GM21723 (cell line): ENCODE data around the gene LMAN2.

ENCODE experiments used
- ATAC-seq: cut with Tn5 transposase; IDR thresholded peaks from one replicate; pipeline ENCODE4 v1.9.1; 2021; ENCODE audit warnings: mild to moderate bottlenecking, moderate library complexity; ENCODE audit not compliant: unreplicated experiment

LMAN2 gene

DNA sequence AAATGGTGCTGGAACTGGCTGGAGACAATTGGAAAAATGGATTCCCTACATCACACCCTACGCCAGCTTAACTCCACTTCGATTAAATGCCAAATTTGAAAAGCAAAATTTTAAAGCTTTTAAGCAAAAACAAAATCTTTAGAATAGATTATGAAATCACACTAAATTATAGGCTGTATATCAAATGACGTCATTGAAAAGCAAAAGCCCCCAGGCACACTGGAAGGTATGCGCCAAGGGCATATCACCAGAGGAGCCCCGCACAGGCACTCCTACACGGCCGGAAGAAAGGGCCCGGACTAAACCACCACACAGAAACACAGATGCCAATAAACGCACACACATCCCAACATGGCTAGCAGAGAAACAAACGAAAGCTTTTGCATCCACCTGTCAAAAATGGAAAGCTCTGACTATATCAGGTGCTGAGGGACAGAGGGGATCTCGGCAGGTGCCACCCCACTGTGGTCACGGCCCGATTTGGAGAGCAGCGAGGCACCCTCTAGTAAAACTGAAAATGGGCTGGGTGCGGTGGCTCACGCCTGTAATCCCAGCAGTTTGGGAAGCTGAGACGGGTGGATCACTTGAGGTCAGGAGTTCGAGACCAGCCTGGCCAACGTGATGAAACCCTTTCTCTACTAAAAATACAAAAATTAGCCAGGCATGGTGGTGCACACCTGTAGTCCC lies 22.8 kb downstream of the LMAN2 start:
- no peak for ATAC-seq

DNA sequence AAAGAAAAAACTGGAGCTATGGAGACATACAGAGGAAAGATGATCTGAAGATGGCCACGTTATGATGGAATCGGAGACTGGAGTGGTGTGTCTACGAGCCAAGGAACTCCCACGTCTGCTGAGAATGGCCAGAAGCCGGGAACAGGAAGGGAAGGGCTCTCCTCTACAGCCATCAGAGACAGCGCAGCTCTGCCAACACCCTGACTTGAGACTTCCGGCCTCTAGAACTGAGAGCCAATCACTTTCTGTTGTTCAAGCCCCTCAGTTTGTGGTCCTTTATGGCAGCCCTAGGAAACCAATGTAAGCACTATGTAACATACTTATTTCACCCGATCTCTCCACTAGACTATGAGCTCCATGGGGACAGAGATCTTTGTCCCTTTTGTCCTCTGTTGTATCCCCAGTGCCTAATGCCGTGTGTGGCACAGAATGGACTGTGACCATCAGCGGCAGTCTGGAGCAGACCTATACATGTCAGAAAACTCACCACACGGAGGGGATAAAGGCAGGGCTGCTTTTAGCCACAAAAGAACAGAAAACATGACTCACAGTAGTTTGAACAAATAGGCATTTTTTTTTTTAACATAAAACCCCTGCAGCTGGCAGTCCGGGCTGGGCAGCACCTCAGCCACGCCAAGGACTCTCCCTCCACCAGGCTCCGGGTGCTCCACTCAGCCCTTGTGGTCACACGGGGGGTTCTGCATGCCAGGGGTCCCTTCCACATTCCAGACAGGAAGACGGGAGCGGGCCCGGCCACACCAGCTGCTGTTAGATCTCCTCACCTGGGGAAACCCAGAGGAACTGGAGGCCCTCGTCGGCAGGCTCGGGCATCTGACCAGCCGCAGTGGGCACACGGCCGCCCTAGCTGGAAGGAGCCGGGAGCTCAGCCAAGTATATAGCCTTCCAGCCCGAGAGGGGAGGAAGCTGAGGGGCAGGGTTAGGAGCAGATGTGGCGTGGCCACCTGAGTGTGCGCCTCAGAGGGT lies 23.6 kb downstream of the LMAN2 start:
- no peak for ATAC-seq

DNA sequence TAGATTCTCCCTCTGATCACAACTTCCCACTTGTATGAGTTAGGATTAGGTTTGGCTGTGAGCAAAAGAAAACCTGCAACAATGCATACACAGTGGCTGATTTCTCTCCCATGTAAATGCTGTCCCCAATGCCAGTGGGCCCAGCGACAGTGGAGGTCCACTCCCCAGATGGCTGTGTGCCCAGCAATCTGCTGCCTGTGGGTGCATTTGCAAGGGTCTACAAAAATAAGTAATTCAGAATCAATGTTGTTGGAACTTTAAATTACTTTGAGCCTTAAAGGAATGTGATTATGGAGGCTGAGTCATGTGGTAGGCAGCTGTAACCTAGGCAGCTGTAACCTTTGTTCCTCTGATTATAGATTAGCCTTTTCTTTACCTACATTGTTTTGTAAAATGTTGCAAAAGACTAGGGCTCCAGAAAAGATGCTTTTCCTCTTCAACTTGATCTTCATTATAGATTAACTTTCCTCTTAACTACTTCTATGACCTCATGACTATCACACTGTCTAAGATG lies 25.5 kb downstream of the LMAN2 start:
- ATAC-seq, result no peak

DNA sequence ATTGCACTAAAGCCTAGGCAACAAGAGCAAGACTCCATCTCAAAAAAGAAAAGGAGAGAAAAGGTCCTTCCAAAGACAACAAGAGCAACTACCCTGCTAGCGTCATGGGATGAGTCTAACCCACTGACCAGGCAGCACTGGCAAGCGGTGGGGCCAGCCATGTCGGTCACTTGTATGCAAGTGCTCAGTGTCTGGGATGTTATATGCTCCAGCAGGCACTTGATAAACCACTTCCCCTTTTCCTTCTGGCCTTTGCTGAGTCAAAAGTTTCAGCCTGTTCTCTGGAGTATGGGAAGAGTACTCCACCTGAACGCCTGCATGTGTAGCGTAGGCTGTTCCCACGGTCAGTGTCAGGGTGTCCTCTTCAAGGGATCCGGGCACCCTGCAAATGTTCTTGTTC lies 30.6 kb downstream of the LMAN2 start:
- no peak for ATAC-seq

DNA sequence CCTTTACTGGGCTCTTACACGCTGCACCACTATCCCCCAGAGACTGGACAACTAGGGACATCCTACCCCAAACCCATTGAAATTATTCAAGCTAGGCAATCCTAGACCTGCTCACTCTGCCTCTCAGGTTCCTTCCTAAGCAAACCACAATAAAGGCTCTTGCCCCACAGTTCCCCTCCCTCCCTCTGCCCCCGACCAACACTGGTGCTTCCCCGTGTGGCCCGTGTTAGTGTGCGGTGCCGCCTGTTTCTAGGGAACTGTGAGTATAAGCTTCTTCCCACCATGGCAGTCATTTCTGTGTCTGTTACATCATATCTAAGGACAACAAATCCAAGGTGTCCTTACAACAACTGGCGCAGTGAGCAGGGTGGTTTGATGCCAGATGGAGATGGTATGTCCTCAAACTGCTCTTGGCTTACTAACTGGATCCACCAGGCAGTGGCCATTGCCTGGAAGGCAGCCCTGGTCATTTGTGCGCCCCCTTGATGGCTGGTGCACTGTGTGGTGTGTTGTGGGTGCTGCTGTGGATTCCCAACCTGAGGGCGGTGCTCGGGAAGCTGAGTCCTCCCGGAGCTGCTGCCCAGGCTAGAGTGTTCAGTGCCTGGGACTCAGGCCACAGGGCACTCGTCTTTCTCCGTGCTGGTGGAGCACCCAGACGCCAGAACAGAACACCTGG lies 31.4 kb downstream of the LMAN2 start:
- no peak for ATAC-seq

DNA sequence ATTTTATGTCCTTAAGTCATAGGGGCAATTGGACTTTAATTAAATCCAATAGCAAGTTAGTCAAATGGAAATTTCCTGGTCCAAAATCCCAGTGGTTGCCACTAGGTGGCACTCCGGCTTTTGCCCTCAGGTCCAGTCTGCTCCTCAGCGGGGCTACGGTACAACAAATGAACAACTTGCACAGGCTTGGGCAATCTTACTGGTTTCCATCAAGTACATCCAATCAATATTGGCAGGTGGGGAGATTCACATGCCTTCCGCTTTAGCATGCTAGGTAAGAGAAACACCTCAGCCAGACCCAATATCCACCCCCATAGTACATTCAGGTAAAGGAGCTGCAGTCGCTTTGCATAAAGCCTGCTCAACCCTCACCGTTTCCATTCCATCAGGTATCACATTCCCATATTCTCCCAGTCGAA lies 33.5 kb downstream of the LMAN2 start:
- ATAC-seq, result no peak

DNA sequence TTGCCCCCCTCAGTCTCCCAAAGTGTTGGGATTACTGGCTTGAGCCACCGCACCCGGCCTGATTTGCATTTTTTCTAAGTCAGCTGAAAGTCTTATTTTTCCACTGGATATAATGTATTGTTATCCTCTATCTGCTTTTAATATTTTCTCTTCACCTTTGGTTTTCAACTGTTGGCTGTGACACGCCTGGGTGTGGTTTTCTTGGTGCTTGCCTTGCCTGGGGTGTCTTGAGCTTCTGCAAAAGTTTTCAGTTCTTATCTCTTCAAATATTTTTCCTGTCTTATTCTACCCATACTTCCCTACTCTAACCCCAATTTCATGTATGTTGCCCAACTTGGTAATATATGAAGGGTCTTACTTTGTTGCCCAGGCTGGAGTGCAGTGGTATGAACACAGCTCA lies 35.5 kb downstream of the LMAN2 start:
- no peak for ATAC-seq

GRCh38 chr5:177315411-177315810 lies 36.1 kb downstream of the LMAN2 start:
- ATAC-seq, result no peak

DNA sequence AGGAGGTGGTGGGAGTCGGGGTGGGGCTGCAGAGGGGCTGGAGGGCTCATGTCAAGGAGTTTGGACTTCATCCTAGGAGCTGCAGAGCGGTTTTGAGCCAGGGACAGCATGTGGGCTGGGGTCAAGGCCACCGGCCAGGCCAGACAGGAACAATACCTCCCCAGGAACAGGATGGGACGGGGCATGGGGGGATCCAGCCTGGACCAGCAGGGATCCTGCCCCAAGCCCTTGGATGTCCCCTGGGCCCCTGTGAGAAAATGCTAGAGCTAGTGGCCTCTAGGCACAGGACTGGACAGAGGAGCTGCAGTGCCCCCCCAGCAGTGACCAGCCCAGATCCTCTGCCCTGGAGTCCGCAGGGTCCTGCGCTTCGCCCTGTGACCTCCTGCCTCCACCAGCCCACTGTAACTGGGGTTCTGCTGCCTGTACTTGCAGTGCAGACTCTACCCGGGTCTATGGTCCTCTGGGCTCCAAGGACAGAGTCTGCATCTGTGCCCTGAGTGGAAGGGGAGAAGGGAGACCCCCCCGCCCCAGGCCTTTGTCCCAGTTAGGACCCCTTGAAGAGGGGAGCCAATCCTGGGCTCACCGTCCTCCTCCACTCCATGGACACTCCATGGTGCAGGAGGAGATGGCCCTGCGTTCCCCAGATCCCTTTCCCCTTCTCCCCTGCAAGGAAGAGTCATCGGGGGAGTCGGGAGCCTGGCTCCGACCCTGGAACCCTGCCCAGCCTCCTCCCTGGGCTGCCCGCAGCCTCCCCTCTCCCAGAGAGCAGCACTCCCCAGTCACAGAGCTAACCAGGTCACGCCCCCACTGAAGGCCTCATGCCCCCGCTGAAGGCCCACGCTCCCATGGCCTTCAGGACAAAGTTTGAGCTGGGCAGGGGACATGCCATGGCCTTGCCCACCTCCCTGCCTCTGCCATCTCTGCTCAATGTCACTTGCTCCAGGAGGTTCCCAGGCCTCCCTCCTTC lies 36.8 kb downstream of the LMAN2 start:
- ATAC-seq, result no peak

- ATAC-seq, result no peak
These were observed 37.8 kb downstream of the LMAN2 start for GRCh38 chr5:177313561-177314259.

DNA sequence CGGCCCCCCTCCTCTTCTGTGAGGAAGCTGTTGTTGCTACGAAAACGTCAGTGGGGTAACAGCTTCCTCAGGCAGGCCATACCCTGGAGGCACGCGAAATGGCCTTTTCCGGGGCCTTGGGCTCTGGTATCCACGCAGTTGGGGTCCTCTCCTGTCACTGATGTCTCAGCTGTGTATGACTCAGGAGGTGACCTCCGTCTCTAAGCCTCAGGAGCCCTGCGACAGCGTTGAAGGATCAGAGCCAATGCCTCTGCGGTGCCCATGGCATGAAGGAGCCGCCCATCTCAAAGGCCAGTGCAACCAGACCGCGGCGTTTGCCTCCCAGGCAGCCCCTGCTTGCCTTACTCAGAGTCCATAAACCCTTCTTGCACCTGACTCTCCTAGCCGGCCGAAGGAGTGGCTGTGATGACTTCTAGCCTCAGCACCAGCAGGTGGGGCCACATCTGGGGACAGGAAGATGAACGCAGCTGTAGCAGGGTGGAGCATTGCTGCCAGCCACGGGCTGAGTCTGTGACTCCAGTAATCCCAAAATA lies 38.8 kb downstream of the LMAN2 start:
- peak; percentile 35 for ATAC-seq

- ATAC-seq, result peak; percentile 69
These were observed 39.5 kb downstream of the LMAN2 start, which contains the start of gene MXD3 for GRCh38 chr5:177311723-177312648. MXD3 (minus strand) TSS chr5:177311898; CDS start chr5:177311830, 68 bp downstream.

DNA sequence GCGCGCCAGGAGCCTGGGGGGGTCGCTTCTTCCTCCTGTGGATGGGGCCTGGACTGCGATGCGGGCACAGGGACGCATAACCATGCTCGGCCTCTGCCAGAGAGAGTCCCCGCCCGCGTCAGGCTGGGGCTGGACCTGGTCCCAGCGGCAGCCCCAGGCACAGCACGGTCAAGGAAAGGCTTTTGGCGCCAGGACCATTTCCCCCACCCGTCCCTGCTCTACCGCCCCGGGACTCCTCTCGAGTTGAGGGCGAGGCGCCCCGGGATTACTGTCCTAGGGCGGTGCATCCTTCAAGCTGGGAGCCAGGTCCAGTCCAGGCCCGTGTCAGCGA lies 40.1 kb downstream of the LMAN2 start:
- ATAC-seq, result peak; percentile 1

DNA sequence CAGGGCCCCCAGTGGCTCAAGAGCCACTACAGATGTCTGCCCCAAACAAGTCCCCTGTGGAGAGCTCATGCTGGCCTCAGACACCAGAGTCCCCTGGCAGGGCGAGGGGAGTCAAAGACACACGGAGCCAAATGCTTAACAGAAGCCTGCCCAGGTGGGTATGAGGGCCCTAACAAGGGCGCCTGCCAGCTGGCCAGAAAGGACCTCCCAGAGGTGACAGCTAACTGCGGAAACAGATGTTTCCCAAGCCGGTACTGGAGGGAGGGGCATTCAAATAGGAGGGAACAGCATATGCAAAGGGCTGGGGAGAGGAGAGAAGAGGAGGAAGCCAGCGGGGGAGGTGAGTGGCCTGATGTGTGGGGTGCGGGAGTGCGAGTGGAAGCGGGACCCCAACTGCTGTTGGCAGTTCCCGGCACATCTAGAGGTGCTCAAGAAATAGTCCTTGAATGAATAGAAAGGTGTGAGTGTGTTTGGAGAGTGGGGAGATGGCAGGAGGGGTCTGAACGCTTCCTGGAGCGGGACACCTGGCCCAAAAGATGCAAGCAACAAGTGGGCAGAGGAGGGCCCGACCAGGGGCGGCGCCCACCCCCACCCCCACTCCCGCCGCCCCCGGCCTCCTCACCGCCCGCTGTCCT lies 40.6 kb downstream of the LMAN2 start:
- peak; percentile 0 for ATAC-seq

- no peak for ATAC-seq
These were observed 41.1 kb downstream of the LMAN2 start for GRCh38 chr5:177310332-177310731.

- ATAC-seq, result no peak
These were observed 41.9 kb downstream of the LMAN2 start for GRCh38 chr5:177309351-177310191.

GRCh38 chr5:177308740-177309139 lies 42.7 kb downstream of the LMAN2 start:
- no peak for ATAC-seq
